DOHH2 (cell line): Measurements from ENCODE around the gene MAP2K5.

Experiments
- CTCF ChIP-seq: fragments of 200-600 bp; sonication (generic); IDR thresholded peaks from one replicate; pipeline ENCODE4 v1.5.1; 2014; ENCODE audit warnings: antibody characterized with exemption, mild to moderate bottlenecking, low read depth, low read length; ENCODE audit not compliant: poor library complexity, severe bottlenecking
- EZH2phosphoT487 ChIP-seq: fragments of 200-600 bp; sonication (generic); IDR thresholded peaks from 2 replicates; pipeline ENCODE4 v1.6.1; 2017; ENCODE audit warnings: borderline replicate concordance, mild to moderate bottlenecking, antibody characterized with exemption, low read length, moderate library complexity, mixed read lengths

GRCh38 chr15:67595572-67595971 lies 53.1 kb downstream of the MAP2K5 start:
- no peak for TF ChIP-seq CTCF
- TF ChIP-seq EZH2phosphoT487: no peak
